DMS114 treated with DMSO at 0.1 percent for 48 hours (cell line): ENCODE measurements around the gene CDH4.

Experiments used
- DNase-seq: peaks from one replicate; lab custom pipeline; 2025; ENCODE audit not compliant: unreplicated experiment; lab: John Stamatoyannopoulos, UW

The CDH4 gene

GRCh38 chr20:61662226-61662967 lies 410.3 kb downstream of the CDH4 start:
- no peak for DNase-seq

- no peak for DNase-seq
Observed at GRCh38 chr20:61662968-61663331, 410.9 kb downstream of the CDH4 start.

- DNase-seq = no peak
Observed at GRCh38 chr20:61663521-61664425, 411.7 kb downstream of the CDH4 start.

- no peak for DNase-seq
Observed at GRCh38 chr20:61664556-61665320, 412.7 kb downstream of the CDH4 start.

DNA sequence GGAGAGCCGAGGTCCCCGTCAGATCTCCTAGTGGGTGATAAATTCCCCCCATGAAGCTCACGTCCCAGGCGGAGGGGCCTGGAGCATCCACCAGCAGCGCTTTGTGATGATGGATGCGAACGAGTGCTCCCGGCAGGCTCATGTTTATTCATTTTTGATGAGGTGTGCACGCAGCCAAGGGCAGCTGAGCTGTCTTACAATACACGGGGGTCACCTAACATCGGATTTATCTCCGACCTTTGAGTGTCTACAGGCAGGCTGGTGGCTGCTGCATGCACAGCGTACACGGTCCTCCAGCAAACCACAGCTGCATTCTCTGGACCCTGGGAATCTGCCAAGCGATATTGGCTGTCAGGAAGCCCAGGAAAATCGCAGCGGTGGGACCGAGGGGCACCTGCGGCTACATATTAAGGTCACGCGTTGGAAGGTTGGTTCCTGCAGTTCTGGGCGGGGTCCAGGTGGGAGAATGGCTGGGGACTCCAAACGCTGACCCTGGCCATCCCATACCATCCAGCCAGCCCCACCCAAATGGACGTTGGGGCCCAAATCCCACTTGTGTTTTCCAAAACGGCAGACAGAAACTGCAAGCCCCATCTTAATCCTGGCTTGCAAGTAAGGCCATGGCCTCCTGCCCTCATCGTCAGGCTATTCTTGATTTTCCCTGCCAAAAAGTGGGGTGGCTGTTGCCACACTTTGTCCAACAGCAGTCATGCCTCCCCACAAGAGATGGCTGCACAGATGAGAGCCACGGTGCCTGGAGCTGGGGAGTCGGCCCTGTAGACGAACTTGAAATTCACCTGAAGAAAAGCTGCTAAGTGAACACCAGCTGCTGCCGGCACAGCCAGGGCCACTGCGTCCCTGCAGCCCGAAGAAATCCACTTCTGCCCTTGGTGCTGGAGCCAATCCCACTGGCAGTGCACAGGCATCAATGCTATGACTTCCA lies 413.7 kb downstream of the CDH4 start:
- DNase-seq = no peak

- DNase-seq = no peak
Observed at GRCh38 chr20:61666471-61666832, 414.4 kb downstream of the CDH4 start.

DNA sequence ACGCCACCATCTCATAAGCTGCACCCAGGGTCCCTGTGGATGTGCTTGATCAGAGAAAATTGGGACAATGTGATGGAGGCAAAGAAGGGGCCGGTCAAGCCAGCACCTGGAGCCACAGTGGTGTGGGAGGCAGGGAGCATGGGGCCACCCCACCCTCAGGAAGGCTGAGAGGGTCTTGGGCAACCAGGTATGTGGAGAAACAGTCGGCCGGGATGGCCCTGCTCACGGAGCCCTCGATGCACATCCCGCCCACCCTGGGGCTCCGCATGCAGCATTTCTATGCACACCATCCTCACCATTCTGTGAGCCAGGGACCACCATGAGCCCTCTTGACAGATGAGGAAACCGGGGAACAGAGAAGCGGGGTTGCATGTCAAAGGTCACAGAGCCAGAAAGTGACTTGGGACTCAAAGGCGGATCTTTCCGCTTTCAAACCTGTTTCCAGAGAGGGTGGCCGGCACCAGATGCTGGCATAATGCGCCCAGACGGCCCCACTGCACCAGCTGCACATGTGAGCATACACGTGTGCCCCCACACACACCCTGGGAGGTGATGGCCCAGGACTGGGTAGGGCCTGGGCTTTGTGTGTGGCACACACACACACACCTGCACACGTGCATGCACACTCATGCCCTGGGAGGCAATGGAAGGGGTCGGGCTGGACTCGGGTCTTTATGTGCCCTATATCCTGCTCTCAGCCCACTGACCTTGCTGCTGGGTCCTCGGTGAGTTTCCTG lies 415.2 kb downstream of the CDH4 start:
- DNase-seq = no peak

GRCh38 chr20:61668065-61668650 lies 416.1 kb downstream of the CDH4 start:
- DNase-seq = no peak

DNA sequence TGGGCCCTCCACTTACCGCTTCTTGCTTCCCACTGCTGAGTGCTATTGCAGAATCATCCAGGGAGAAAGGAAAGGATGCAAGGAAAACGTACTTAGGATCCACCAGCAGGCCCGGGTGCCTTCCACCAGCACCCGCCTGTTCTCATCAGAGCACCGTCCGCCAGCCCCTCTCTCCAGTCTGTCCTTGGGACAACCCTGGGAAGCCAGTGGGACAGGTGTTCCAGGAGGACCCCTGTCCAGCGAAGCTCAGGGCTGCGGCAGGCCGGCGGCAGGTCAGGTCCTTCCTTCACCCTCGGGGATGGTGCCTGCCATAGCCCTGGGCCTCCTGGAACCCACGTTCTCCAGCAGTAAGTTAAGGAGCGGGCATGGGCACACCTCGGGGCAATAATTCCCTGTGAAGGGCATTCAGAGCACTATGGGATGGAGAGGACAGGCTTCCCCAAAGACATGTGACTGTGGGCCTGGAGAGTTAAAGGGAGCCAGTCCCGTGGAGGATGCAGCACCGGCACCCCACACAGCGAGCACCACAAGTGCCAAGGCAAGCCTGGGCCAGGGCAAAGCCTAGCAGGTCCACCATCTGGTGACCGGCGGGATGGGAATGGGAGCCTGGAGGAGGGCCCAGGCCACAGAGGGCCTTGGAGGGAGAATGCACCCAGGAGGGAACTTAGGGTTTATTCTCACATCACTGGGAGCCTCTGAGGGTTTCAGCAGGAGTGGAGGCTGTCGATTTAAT lies 416.9 kb downstream of the CDH4 start:
- DNase-seq = no peak

DNA sequence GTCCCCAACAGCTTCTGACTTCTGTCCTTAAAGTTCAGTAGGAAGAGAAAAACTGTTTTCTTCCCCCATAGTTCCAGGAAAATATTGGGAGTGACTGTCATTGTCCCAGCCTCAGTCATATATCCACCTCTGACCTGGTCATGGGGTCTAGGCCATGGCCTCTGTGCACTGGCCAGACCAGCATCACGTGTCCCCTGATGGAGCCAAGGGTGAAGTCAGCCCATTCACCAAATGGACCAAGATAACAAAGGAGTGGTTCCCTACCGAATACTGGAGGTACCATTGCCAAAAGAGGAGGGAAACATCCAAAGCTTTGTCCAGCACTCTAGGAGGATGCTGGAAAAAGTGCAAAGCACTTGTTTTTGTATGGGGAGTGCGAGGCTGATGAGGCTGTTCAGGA lies 418.2 kb downstream of the CDH4 start:
- no peak for DNase-seq

DNA sequence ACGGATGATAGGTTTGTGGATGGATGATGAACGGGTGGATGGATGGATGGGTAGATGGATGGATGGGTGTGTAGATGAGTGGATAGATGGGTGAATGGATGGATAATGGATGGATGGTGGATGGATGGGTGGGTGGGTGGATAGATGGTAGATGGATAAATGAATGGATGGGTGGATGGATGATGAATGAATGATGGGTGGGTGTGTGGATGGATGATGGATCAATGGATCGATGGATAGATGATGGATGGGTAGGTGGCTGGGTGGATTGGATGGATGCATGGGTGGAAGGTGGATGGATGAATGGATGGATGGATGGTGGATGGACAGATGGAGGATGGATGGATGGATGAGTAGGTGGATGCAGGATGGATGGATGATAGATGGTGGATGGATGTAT lies 419.5 kb downstream of the CDH4 start:
- DNase-seq = no peak

DNA sequence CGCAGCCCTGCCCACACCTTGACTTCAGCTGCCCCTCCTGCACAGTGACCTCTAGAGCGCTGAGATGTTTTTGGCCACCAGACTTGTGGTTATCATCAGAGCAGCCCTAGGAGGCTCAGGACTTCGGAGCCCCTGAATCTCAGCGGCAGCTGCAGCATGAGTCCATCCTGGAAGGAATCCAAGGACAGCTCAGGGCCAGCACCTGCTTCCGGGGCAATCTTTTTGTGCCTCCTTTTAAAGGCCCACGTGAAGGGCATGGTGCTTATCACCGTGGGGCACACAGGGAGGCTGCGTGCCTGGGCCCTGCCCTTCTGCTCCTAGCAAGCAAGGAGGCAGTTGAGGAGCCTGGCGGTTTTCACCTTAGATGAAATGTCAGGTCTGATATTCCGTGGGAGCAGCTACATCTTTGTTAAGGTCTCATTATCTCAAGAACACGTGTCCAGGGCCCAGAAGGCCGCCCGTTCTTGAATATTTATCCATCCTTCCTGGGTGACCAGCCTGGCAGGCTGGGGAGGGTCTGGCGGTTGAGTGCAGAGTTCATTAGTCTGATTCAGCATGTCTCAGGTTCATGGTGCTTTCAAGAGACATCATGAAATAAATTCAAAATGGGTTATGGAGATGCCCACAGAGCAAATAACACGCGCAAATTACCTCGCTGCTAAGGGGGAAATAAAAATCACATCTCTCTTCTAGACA lies 421.2 kb downstream of the CDH4 start:
- no peak for DNase-seq

DNA sequence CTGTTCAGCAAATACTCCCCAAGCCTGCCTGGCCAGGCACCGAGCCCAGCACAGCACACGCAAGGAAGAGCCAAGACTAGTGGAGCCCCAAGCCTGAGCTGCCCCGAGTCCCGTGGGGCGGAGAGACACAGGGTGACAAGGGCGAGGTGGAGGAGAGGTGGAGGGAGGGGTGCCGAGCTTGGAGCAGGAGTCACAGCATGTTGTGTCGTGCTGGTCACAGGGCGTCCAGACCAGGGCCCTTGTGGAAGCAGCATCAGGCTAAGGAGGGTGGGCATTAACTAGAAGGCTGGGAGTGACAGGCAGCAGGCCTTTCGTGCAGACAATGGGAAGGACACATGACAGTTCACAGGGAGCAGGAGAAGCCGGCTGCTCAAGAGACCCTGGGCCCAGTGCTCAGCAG lies 422.1 kb downstream of the CDH4 start:
- no peak for DNase-seq

GRCh38 chr20:61674688-61675087 lies 422.6 kb downstream of the CDH4 start:
- DNase-seq = no peak

DNA sequence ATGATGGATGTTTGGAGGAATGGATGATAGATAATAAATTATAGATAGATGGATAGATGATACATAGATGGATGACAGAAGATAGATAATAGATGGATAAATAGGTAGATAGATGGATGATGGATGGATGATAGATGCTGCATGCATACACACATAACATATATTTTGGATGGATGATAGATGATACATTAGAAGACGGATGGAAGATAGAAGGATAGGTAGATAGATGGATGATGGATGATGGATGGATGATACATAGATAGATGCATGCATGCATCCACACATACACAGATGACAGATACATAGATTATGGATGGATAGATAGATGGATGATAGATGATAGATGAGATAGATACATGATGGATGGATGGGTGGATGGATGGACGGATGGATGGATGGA lies 425.9 kb downstream of the CDH4 start:
- DNase-seq = no peak

GRCh38 chr20:61678437-61678836 lies 426.4 kb downstream of the CDH4 start:
- no peak for DNase-seq

- no peak for DNase-seq
Observed at GRCh38 chr20:61679473-61679872, 427.4 kb downstream of the CDH4 start.

DNA sequence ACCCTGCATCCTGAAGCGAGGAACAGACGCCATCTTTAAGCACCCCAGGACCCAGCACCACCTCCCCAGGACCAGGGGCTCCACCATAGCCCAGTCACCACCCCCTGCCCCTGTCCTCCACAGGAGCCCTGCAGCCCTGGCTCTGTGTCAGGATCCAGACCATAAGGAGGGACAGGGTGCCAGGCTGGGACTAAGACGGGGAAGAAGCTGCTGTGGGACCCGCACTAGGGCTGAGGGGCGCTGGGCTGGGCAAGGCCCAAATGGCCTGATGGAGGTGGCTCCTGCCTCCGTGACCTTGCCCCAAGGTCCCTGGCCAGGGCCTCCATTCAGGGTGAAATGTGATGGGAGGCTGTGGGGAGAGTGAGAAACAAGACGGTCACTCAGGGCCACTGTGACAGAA lies 428.0 kb downstream of the CDH4 start:
- no peak for DNase-seq
